ENCODE results near the gene TSPAN6. TPM values are rescaled to one million over a fixed set of nuclear protein-coding genes. Genes with fewer than 3 reads are reported as not detected.

The TSPAN6 gene
- total RNA-seq (10 to 100 TPM; 17.4 to 56.2 TPM), polyA plus RNA-seq (10 to 100 TPM; 11.7 to 15.1 TPM)
- long read RNA-seq, donor 1, transcript TSPAN6-201 (8 exons, 2,206 nt) = major isoform, 67 of 76 reads
- long read RNA-seq, donor 1, partial matches to known transcripts = 0 of 76 reads
- long read RNA-seq, donor 1, other reads (novel, unspliced or antisense) = 9 of 76 reads
- long read RNA-seq, donor 2, transcript TSPAN6-201 (8 exons, 2,206 nt) = major isoform, 21 of 21 reads
- long read RNA-seq, donor 2, partial matches to known transcripts = 0 of 21 reads
- long read RNA-seq, donor 2, other reads (novel, unspliced or antisense) = 0 of 21 reads
- long read RNA-seq, donor 3, transcript TSPAN6-201 (8 exons, 2,206 nt) = major isoform, 24 of 24 reads
- long read RNA-seq, donor 3, partial matches to known transcripts = 0 of 24 reads
- long read RNA-seq, donor 3, other reads (novel, unspliced or antisense) = 0 of 24 reads
- long read RNA-seq, donor 4, transcript TSPAN6-201 (8 exons, 2,206 nt) = major isoform, 22 of 22 reads
- long read RNA-seq, donor 4, partial matches to known transcripts = 0 of 22 reads
- long read RNA-seq, donor 4, other reads (novel, unspliced or antisense) = 0 of 22 reads
- long read RNA-seq, donor 5, transcript TSPAN6-201 (8 exons, 2,206 nt) = major isoform, 64 of 89 reads
- long read RNA-seq, donor 5, partial matches to known transcripts = 18 of 89 reads
- long read RNA-seq, donor 5, other reads (novel, unspliced or antisense) = 7 of 89 reads

- peak; percentile 11 for TF ChIP-seq CTCF (IDR thresholded peaks at IDR 0.05; ENCODE audit: control extremely low read depth, extremely low read depth)
- H3K27me3 ChIP-seq (ENCODE audit: control insufficient read depth in 3 of 3, insufficient read depth in 3 of 3, low read length in 2 of 3) = peaks cover 0 to 32% (median 18%) of the 10 kb centered on the region in 3 donors
- no peaks in the 10 kb centered on the region for H3K4me1 ChIP-seq (ENCODE audit: control insufficient read depth in 5 of 5, insufficient read depth in 5 of 5, low read length in 5 of 5)
- H3K36me3 ChIP-seq (ENCODE audit: control insufficient read depth in 4 of 4, insufficient read depth in 4 of 4, low read length in 4 of 4) = peaks cover 0 to 2% (median 0%) of the 10 kb centered on the region in 4 donors
- peak; percentile 92 for ATAC-seq (ENCODE audit: insufficient read depth, low FRiP score)
- 2 to 30% methylated on average over 28 to 51 of the region's 51 CpGs for WGBS, 2 donors
- H3K9me3 ChIP-seq (ENCODE audit: control insufficient read depth in 4 of 4, insufficient read depth in 3 of 4, low read length in 3 of 4) = no peaks in the 10 kb centered on the region
- H3K4me3 ChIP-seq = peak within 1 kb of the TSS; percentile 37
- peak within 1 kb of the TSS; percentile 89 for H3K9ac ChIP-seq (ENCODE audit: insufficient read depth in 1 of 2, low read length in 2 of 2)
- peak; percentile 92 to 95 (median 95) for DNase-seq
- peak within 1 kb of the TSS in 1 of 2 donors; percentile 59 for H3K27ac ChIP-seq (ENCODE audit: low read depth in 1 of 2, low read length in 1 of 2)
Observed at GRCh38 chrX:100636321-100636991, at the start of gene TSPAN6. TSS of gene TSPAN6 (minus strand) at chrX:100636806. CDS start at chrX:100636694, 112 bp downstream.

GRCh38 chrX:100685997-100686305 lies 49.3 kb upstream of the TSPAN6 start:
- 13 to 40% methylated on average over 1 of the region's 1 CpG for WGBS, 2 donors
- H3K4me3 ChIP-seq = no peak overlapping the region
- peaks cover 0 to 15% (median 0%) of the 10 kb centered on the region in 3 donors for H3K27me3 ChIP-seq (ENCODE audit: control insufficient read depth in 3 of 3, insufficient read depth in 3 of 3, low read length in 2 of 3)
- TF ChIP-seq CTCF (IDR thresholded peaks at IDR 0.05; ENCODE audit: control extremely low read depth, extremely low read depth) = no peak
- peaks cover 0 to 5% (median 0%) of the 10 kb centered on the region in 4 donors for H3K36me3 ChIP-seq (ENCODE audit: control insufficient read depth in 4 of 4, insufficient read depth in 4 of 4, low read length in 4 of 4)
- ATAC-seq (ENCODE audit: insufficient read depth, low FRiP score) = no peak
- no peak overlapping the region for H3K27ac ChIP-seq (ENCODE audit: low read depth in 1 of 2, low read length in 1 of 2)
- no peaks in the 10 kb centered on the region for H3K9me3 ChIP-seq (ENCODE audit: control insufficient read depth in 4 of 4, insufficient read depth in 3 of 4, low read length in 3 of 4)
- DNase-seq = no peak
- no peak overlapping the region for H3K9ac ChIP-seq (ENCODE audit: insufficient read depth in 1 of 2, low read length in 2 of 2)
- no peaks in the 10 kb centered on the region for H3K4me1 ChIP-seq (ENCODE audit: control insufficient read depth in 5 of 5, insufficient read depth in 5 of 5, low read length in 5 of 5)

GRCh38 chrX:100685284-100685996 lies 48.8 kb upstream of the TSPAN6 start:
- DNase-seq (peak; percentile 75 to 83 (median 77)), ATAC-seq (ENCODE audit: insufficient read depth, low FRiP score) (peak; percentile 77)
- 28 to 56% methylated on average over 5 of the region's 5 CpGs for WGBS, 2 donors
- Histone ChIP-seq H3K36me3 (ENCODE audit: control insufficient read depth in 4 of 4, insufficient read depth in 4 of 4, low read length in 4 of 4) (peaks cover 0 to 5% (median 0%) of the 10 kb centered on the region in 4 donors), H3K4me1 (ENCODE audit: control insufficient read depth in 5 of 5, insufficient read depth in 5 of 5, low read length in 5 of 5) (no peaks in the 10 kb centered on the region), H3K9me3 (ENCODE audit: control insufficient read depth in 4 of 4, insufficient read depth in 3 of 4, low read length in 3 of 4) (no peaks in the 10 kb centered on the region), H3K9ac (ENCODE audit: insufficient read depth in 1 of 2, low read length in 2 of 2) (no peak overlapping the region), H3K27me3 (ENCODE audit: control insufficient read depth in 3 of 3, insufficient read depth in 3 of 3, low read length in 2 of 3) (peaks cover 0 to 15% (median 2%) of the 10 kb centered on the region in 3 donors), H3K27ac (ENCODE audit: low read depth in 1 of 2, low read length in 1 of 2) (no peak overlapping the region), H3K4me3 (no peak overlapping the region)
- peak; percentile 81 for TF ChIP-seq CTCF (IDR thresholded peaks at IDR 0.05; ENCODE audit: control extremely low read depth, extremely low read depth)

All from lung (tissue), 16 donors.